Spleen (tissue), 7 donors: ENCODE results near the gene HERC3.

Experiments used
- CTCF ChIP-seq, 11 experiments: fragments of 200-600 bp in 7 of 11; fragments of 450-650 bp in 4 of 11; sonication (generic) in 4 of 11; IDR thresholded peaks in 8 of 11; conservative IDR thresholded peaks in 3 of 11; 1 replicate in 7 of 11; 2 replicates in 4 of 11; pipeline versions ENCODE4 v1.4.0 to v1.8.0; 2016 to 2021; ENCODE audit warnings: antibody characterized with exemption in 11 of 11, inconsistent platforms in 4 of 11, mild to moderate bottlenecking in 1 of 11
- POLR2A ChIP-seq, 3 donors: fragments of 450-650 bp; IDR thresholded peaks; one replicate each; pipeline ENCODE4 v1.5.1; 2017; ENCODE audit warnings: antibody characterized with exemption in 3 of 3, mild to moderate bottlenecking in 1 of 3
- donor health status: DM: no; HTN: no; CAD: no; lungs with moderate emphysema.
- donor health status: DM: no; HTN: no; CAD: no.
- donor health status: DM: no; HTN: no; CAD: no.

DNA sequence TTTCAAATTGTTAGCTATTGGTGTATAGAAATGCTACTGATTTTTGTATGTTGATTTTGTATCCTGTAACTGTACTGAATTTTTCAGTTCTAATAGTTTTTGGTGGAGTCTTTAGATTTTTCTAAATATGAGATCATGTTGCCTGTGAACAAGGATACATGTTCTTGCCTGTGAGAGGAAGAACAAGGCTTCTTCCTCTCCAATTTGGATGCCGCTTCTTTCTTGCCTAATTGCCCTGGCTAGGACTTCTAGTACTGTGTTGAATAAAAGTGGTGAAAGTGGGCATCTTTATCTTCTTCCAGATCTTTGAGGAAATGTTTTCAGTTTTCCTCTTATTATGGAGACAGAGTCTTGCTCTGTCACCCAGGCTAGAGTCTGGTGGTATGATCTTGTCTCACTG is 121.5 kb downstream of the HERC3 start:
- TF ChIP-seq CTCF (IDR thresholded peaks at IDR 0.05 in 8 of 11, conservative IDR thresholded peaks at IDR 0.05 in 3 of 11) (no peak), POLR2A (IDR thresholded peaks at IDR 0.05) (no peak)
